ENCODE measurements around the gene EFCAB13.
"Not testable (repeated sequence)": the region's sequence is repeated elsewhere in the genome, so short reads cannot be mapped to it uniquely, and the experiment has no call there.

Gene EFCAB13

GRCh38 chr17:47330548-47330947 lies 6.8 kb downstream of the EFCAB13 start:
- no peak for DNase-seq (ENCODE audit: low read depth)

GRCh38 chr17:47332287-47332686 lies 8.5 kb downstream of the EFCAB13 start:
- DNase-seq (ENCODE audit: low read depth), result no peak

- no peak for DNase-seq (ENCODE audit: low read depth)
Measured at GRCh38 chr17:47335101-47335936, 11.6 kb downstream of the EFCAB13 start.

- DNase-seq (ENCODE audit: low read depth), result no peak
Measured at GRCh38 chr17:47338026-47338425, 14.3 kb downstream of the EFCAB13 start.

- no peak for DNase-seq (ENCODE audit: low read depth)
Measured at GRCh38 chr17:47352848-47353247, 29.1 kb downstream of the EFCAB13 start.

- no peak for DNase-seq (ENCODE audit: low read depth)
Measured at GRCh38 chr17:47358652-47359051, 34.9 kb downstream of the EFCAB13 start.

- DNase-seq (ENCODE audit: low read depth), result no peak
Measured at GRCh38 chr17:47363171-47363570, 39.4 kb downstream of the EFCAB13 start.

- DNase-seq (ENCODE audit: low read depth), result no peak
Measured at GRCh38 chr17:47367257-47367656, 43.5 kb downstream of the EFCAB13 start.

- DNase-seq (ENCODE audit: low read depth), result no peak
Measured at GRCh38 chr17:47368262-47368661, 44.5 kb downstream of the EFCAB13 start.

GRCh38 chr17:47370899-47371298 lies 47.1 kb downstream of the EFCAB13 start:
- not testable (repeated sequence) for DNase-seq (ENCODE audit: low read depth)

GRCh38 chr17:47373002-47373401 lies 49.2 kb downstream of the EFCAB13 start:
- DNase-seq (ENCODE audit: low read depth), result no peak

GRCh38 chr17:47376247-47376646 lies 52.5 kb downstream of the EFCAB13 start:
- no peak for DNase-seq (ENCODE audit: low read depth)

GRCh38 chr17:47388825-47389224 lies 65.1 kb downstream of the EFCAB13 start:
- no peak for DNase-seq (ENCODE audit: low read depth)

GRCh38 chr17:47397532-47398128 lies 73.9 kb downstream of the EFCAB13 start:
- DNase-seq (ENCODE audit: low read depth), result not testable (repeated sequence)

GRCh38 chr17:47400333-47400732 lies 76.6 kb downstream of the EFCAB13 start:
- DNase-seq (ENCODE audit: low read depth), result no peak

GRCh38 chr17:47401100-47401499 lies 77.3 kb downstream of the EFCAB13 start:
- no peak for DNase-seq (ENCODE audit: low read depth)

GRCh38 chr17:47404006-47404405 lies 80.3 kb downstream of the EFCAB13 start:
- no peak for DNase-seq (ENCODE audit: low read depth)

GRCh38 chr17:47404875-47405274 lies 81.1 kb downstream of the EFCAB13 start:
- DNase-seq (ENCODE audit: low read depth), result no peak

- DNase-seq (ENCODE audit: low read depth), result no peak
Measured at GRCh38 chr17:47413872-47414271, 90.1 kb downstream of the EFCAB13 start.

GRCh38 chr17:47414612-47415011 lies 90.9 kb downstream of the EFCAB13 start:
- no peak for DNase-seq (ENCODE audit: low read depth)

- DNase-seq (ENCODE audit: low read depth), result no peak
Measured at GRCh38 chr17:47423406-47424295, 99.9 kb downstream of the EFCAB13 start.

GRCh38 chr17:47425233-47425632 lies 101.5 kb downstream of the EFCAB13 start:
- not testable (repeated sequence) for DNase-seq (ENCODE audit: low read depth)

Measured in fibroblast of gingiva (primary cell).